ENCODE results near the gene PPP1R15A. TPM values are rescaled to one million over a fixed set of nuclear protein-coding genes. Genes with fewer than 3 reads are reported as not detected.
"Not testable (repeated sequence)": the region's sequence is repeated elsewhere in the genome, so short reads cannot be mapped to it uniquely, and the experiment has no call there.

Gene PPP1R15A
- total RNA-seq, 3 donors from 2014 or later = 31.8 to 47.7 (median 44.6) TPM

DNA sequence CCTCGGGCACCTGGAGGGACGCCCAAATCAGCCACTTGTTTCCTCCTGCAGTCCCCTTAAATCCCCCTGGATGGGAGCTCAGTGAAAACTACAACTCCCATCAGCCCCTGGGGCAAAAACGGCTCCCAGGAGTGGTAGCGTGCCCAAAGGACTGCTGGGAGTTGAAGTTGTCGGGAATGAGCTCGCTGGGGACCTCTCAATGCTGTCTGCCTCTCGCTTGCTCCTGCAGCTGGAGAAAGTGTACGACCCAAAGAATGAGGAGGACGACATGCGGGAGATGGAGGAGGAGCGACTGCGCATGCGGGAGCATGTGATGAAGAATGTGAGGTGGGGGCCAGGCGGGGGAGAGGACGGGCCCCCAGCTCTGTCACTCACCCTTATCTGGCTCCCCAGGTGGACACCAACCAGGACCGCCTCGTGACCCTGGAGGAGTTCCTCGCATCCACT is 46.6 kb downstream of the PPP1R15A start:
- intact Hi-C loops (cut with DNase I, micrococcal nuclease) = no loop called here
- Histone ChIP-seq H3K4me1 (ENCODE audit: low read depth) (no peaks in the 10 kb centered on the region), H3K9me3 (no peaks in the 10 kb centered on the region), H3K4me3 (no peak overlapping the region), H3K36me3 (ENCODE audit: low read depth) (no peaks in the 10 kb centered on the region)
- TF ChIP-seq, protein P1, sequence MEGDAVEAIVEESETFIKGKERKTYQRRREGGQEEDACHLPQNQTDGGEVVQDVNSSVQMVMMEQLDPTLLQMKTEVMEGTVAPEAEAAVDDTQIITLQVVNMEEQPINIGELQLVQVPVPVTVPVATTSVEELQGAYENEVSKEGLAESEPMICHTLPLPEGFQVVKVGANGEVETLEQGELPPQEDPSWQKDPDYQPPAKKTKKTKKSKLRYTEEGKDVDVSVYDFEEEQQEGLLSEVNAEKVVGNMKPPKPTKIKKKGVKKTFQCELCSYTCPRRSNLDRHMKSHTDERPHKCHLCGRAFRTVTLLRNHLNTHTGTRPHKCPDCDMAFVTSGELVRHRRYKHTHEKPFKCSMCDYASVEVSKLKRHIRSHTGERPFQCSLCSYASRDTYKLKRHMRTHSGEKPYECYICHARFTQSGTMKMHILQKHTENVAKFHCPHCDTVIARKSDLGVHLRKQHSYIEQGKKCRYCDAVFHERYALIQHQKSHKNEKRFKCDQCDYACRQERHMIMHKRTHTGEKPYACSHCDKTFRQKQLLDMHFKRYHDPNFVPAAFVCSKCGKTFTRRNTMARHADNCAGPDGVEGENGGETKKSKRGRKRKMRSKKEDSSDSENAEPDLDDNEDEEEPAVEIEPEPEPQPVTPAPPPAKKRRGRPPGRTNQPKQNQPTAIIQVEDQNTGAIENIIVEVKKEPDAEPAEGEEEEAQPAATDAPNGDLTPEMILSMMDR (IDR thresholded peaks at IDR 0.05) = no peak
- DNase-seq (no peak), ATAC-seq (peak; percentile 53)

- H3K4me3 ChIP-seq; H3K4me1 ChIP-seq (ENCODE audit: low read depth); H3K36me3 ChIP-seq (ENCODE audit: low read depth); intact Hi-C loops (cut with DNase I, micrococcal nuclease); ATAC-seq; H3K9me3 ChIP-seq; DNase-seq: not testable (repeated sequence)
Measured at GRCh38 chr19:48919271-48919670, 47.0 kb downstream of the PPP1R15A start.

GRCh38 chr19:48920949-48921348 is 48.7 kb downstream of the PPP1R15A start:
- DNase-seq (no peak), ATAC-seq (no peak)
- intact Hi-C loops (cut with DNase I, micrococcal nuclease) = no loop called here
- no peaks in the 10 kb centered on the region for H3K4me1 ChIP-seq (ENCODE audit: low read depth)
- H3K4me3 ChIP-seq = no peak overlapping the region
- TF ChIP-seq, protein P1 (IDR thresholded peaks at IDR 0.05) = no peak
- H3K36me3 ChIP-seq (ENCODE audit: low read depth) = no peaks in the 10 kb centered on the region
- no peaks in the 10 kb centered on the region for H3K9me3 ChIP-seq

DNA sequence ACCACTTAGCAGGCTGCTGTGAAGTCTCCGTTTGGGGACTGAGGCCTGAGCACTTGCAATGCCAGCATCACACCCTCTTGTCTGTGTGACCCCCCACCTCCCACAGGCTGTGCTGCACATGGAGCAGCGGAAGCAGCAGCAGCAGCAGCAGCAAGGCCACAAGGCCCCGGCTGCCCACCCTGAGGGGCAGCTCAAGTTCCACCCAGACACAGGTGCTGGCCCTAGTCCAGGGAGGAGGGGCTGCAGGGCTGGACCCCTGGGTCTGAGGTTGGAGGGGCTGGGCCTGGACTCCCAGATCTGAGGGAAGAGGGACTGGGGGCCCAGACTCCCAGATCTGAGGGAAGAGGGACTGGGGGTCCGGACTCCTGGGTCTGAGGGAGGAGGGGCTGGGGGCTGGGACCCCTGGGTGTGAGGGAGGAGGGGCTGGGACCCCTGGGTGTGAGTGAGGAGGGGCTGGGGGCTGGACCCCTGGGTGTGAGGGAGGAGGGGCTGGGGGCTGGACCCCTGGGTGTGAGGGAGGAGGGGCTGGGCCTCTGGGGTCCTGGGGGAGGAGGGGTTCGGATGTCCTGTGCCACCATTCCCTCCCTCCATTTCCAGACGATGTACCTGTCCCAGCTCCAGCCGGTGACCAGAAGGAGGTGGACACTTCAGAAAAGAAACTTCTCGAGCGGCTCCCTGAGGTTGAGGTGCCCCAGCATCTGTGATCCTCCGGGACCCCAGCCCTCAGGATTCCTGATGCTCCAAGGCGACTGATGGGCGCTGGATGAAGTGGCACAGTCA is 49.7 kb downstream of the PPP1R15A start:
- Histone ChIP-seq H3K4me3 (no peak overlapping the region), H3K36me3 (ENCODE audit: low read depth) (no peaks in the 10 kb centered on the region), H3K9me3 (no peaks in the 10 kb centered on the region), H3K4me1 (ENCODE audit: low read depth) (no peaks in the 10 kb centered on the region)
- intact Hi-C loops (cut with DNase I, micrococcal nuclease) = no loop called here
- TF ChIP-seq, protein P1 (IDR thresholded peaks at IDR 0.05) = no peak
- ATAC-seq = no peak
- DNase-seq = no peak

- DNase-seq (no peak), ATAC-seq (no peak)
- intact Hi-C loops (cut with DNase I, micrococcal nuclease) = no loop called here
- no peaks in the 10 kb centered on the region for H3K36me3 ChIP-seq (ENCODE audit: low read depth)
- TF ChIP-seq, protein P1 (IDR thresholded peaks at IDR 0.05) = no peak
- no peaks in the 10 kb centered on the region for H3K9me3 ChIP-seq
- no peak overlapping the region for H3K4me3 ChIP-seq
- H3K4me1 ChIP-seq (ENCODE audit: low read depth) = peaks cover 4% of the 10 kb centered on the region
Measured at GRCh38 chr19:48922548-48923490, 50.6 kb downstream of the PPP1R15A start.
